NK-92 (cell line): ENCODE measurements around the gene ANXA1.

Experiments
- DNase-seq: peaks from one replicate; lab custom pipeline; 2025; ENCODE audit not compliant: unreplicated experiment; lab: John Stamatoyannopoulos, UW

ANXA1 gene

GRCh38 chr9:73206851-73207250, 55.2 kb downstream of the ANXA1 start:
- DNase-seq, result no peak

GRCh38 chr9:73210886-73211666, 59.4 kb downstream of the ANXA1 start:
- DNase-seq, result no peak

- no peak for DNase-seq
Observed at GRCh38 chr9:73213300-73213699, 61.6 kb downstream of the ANXA1 start.

GRCh38 chr9:73215249-73215648, 63.6 kb downstream of the ANXA1 start:
- no peak for DNase-seq

GRCh38 chr9:73216100-73216499, 64.4 kb downstream of the ANXA1 start:
- DNase-seq, result no peak
